HG03354 (cell line): ENCODE data around the gene CCL5.

ENCODE experiments used
- ATAC-seq: cut with Tn5 transposase; IDR thresholded peaks from one replicate; pipeline ENCODE4 v1.9.1; 2021; ENCODE audit warnings: mild to moderate bottlenecking; ENCODE audit not compliant: unreplicated experiment, poor library complexity, severe bottlenecking

Gene CCL5

GRCh38 chr17:35841101-35841500 lies 39.1 kb downstream of the CCL5 start:
- ATAC-seq, result no peak

GRCh38 chr17:35825206-35825605 lies 55.0 kb downstream of the CCL5 start:
- no peak for ATAC-seq
